ENCODE measurements around the gene CPNE6. TPM values are rescaled to one million over a fixed set of nuclear protein-coding genes. Genes with fewer than 3 reads are reported as not detected.
"Not testable (repeated sequence)": the region's sequence is repeated elsewhere in the genome, so short reads cannot be mapped to it uniquely, and the experiment has no call there.

CPNE6 gene
- polyA plus RNA-seq, 1 donor: not detected

DNA sequence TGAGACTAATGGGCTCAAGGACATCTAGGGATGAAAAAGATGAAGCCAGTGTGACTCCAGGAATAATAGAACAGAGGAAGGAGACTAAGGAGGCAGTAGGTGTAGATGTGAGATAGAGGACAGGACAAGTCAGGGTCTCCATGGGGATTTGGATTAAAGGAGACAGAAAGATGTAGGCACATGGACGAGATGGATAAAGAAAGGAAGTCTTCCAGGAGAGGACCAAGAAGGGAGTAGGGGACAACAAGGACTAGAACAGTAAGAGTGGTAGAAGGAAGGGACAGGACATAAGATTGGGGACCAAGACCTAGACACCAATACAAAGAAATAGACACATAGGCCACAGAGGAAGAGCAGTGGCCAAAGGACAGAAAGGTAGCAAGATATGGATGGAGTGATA lies 15.6 kb downstream of the CPNE6 start:
- DNase-seq: no peak

- DNase-seq: no peak
Observed at GRCh38 chr14:24088095-24088494, 16.7 kb downstream of the CPNE6 start.

DNA sequence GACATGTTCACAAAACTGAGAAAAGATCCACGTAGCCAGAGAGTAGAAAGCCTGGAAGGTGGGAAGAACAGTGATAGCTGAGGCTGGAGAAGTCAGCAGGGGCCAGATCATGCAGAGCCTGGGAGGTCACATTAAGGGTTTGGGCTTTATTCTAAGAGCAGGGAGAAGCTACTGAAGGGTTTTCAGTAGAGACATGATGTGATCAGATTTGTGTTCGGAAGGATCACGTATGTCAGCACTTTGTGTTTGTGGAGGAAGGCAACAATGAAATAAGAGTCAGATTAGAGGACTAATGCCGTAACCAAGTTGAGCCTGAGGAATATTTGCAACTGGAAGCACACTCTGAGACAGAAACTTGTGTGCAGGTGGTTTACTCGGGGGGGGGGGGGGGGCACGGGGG lies 18.5 kb downstream of the CPNE6 start:
- no peak for DNase-seq

GRCh38 chr14:24092110-24092504 lies 20.7 kb downstream of the CPNE6 start:
- DNase-seq: no peak

DNA sequence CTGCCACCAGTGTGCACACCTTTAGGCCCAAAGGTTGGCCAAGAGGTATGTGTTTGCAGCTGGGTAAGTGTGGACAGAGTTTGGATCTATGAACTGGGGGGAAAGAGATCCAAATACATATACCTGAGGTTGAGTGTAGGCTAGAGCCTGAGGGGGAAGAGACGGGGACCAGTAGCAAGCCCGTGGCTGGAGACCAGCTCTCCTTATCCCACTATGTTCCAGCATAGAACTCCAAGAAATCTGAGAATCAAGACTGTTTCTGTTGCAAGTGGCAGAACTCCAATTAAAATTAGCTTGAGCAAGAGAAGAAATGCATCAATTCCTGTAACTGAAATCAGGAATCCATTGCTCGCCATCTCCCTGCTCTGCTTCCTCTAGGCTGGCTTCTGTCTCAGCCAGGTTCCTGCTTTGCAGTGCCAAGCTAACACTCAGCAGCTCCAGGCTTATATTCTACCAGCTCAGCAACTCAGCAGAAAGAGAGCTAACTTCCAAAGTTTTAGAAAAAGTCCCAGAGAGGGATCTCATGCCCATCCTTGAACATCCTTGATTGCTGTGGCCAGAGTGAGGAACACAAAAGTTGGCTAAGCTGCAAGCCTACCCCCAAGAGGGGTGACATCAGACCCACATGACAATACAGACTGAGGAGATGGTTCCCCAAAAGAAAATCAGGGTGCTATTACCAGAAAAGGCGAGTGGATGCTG lies 21.3 kb downstream of the CPNE6 start:
- DNase-seq: no peak

DNA sequence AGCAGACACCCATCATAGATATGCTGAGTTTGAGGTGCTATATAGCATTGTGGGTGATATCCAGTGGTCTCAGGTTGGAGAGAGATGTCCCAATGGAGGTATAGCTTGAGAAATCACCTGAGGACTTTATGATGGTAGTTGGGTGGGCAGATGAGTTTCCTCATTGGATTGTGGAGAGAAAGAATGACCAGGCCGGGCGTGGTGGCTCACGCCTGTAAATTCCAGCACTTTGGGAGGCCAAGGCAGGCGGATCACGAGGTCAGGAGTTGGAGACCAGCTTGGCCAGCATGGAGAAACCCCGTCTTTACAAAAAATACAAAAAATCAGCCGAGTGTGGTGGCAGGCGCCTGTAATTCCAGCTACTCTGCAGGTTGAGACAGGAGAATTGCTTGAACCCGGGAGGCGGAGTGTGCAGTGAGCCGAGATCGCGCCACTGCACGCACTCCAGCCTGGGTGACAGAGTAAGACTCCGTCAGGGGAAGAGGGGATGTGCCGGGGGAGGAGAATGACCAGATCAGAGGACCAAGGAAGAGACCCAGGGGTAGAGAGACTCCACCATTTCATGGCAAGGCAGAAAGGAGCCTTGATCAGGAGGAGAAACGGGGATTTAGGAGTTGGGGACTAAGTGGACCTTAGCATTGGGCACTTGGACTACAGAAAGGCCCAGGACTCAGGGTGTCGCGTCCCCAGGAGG lies 22.0 kb downstream of the CPNE6 start:
- peak; percentile 13 for DNase-seq

- DNase-seq: peak; percentile 68
Observed at GRCh38 chr14:24093901-24094840, 22.8 kb downstream of the CPNE6 start, which contains the start of gene PCK2. Gene PCK2, plus strand, starts transcription at chr14:24094311. Its CDS starts 95 bp downstream, at chr14:24094406.

GRCh38 chr14:24094841-24095270 lies 23.5 kb downstream of the CPNE6 start:
- no peak for DNase-seq

GRCh38 chr14:24095271-24096068 lies 24.1 kb downstream of the CPNE6 start:
- DNase-seq: no peak

GRCh38 chr14:24096545-24097181 lies 25.3 kb downstream of the CPNE6 start:
- DNase-seq: no peak

- no peak for DNase-seq
Observed at GRCh38 chr14:24098229-24098926, 27.0 kb downstream of the CPNE6 start.

- no peak for DNase-seq
Observed at GRCh38 chr14:24098927-24099813, 27.8 kb downstream of the CPNE6 start.

DNA sequence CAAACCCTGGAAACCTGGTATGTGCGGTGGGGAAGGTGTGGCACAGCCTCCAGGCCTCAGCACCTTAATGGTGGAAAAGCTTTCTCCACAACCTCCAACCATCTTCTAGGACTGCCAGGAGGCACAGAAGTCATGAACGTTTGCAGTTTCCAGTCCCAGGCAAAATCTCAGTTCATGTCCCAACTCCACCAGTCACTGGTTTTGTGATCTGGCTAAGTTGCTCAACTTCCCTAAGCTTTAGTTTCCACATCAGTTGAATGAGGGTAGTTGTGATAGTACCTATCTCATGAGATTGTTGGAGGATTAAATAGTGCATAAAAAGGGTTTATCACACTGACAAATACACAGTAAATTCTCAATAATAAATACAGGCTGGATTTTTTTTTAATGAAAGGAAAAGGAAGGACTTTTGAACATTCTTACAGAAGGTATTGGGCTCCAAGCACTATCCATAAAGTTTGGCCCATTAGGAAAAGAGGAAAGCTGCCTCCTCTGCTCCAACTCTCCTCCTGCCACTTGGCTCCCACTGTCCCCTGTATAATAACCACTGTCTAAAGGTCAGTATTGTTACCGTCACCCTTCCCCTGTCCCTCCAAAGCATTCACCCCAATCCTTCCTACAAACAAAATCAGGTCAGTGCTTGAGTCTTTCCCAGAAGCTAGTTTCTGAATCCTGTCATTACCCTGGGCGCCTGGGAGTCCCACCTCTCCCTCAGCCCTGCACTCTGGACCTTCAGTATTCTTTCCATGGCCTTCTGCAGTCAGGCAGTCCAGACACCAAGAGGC lies 29.0 kb downstream of the CPNE6 start:
- no peak for DNase-seq

GRCh38 chr14:24100982-24101494 lies 29.7 kb downstream of the CPNE6 start:
- DNase-seq: no peak

- no peak for DNase-seq
Observed at GRCh38 chr14:24102357-24103048, 31.1 kb downstream of the CPNE6 start.

DNA sequence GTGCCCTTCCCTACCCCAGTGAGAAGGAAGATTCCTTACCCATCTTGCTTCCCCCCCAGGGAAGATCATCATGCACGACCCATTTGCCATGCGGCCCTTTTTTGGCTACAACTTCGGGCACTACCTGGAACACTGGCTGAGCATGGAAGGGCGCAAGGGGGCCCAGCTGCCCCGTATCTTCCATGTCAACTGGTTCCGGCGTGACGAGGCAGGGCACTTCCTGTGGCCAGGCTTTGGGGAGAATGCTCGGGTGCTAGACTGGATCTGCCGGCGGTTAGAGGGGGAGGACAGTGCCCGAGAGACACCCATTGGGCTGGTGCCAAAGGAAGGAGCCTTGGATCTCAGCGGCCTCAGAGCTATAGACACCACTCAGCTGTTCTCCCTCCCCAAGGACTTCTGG lies 32.1 kb downstream of the CPNE6 start:
- DNase-seq: no peak

DNA sequence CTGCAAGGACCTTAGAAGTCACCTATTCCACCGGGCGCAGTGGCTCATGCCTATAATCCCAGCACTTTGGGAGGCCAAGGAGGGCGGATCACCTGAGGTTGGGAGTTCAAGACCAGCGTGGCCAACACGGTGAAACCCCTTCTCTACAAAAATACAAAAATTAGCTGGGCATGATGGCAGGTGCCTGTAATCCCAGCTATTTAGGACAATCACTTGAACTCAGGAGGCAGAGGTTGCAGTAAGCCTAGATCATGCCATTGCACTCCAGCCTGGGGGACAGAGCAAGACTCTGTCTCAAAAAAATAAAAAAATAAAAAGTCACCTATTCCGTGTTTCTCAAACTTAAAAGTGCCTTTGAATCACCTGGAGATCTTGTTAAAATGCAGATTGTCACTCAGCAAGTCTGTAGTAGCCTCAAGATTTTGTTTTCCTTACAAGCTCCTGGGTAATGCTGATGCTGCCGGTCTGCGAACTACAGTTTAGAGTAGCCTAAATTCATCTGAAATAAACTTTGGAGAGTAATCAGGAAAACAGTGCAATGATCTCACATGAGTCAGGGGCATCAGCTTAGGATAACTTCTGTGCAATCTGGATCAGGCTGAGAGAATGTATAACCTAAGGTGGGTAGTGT lies 34.4 kb downstream of the CPNE6 start:
- DNase-seq: not testable (repeated sequence)

All from hindlimb muscle (tissue), 1 donor.